GM12878 (cell line): ENCODE results near the gene RCOR2. TPM values are rescaled to one million over a fixed set of nuclear protein-coding genes. Genes with fewer than 3 reads are reported as not detected.
A peak's percentile ranks its signal among the peaks of the same experiment; 100 is the strongest.

Source experiments
- CEBPB ChIP-seq, 2 experiments: fragments of 150-350 bp in 1 of 2; IDR thresholded peaks; 2 replicates each; pipeline ENCODE4 v1.6.1; 2012 to 2014; ENCODE audit warnings: low read depth in 2 of 2, low read length in 2 of 2, borderline replicate concordance in 1 of 2, inconsistent platforms in 1 of 2
- CHD1 ChIP-seq: IDR thresholded peaks from 2 replicates; pipeline ENCODE4 v1.6.1; 2012; ENCODE audit warnings: low read depth, low read length, improper control_type of control experiment
- CREB1 ChIP-seq: IDR thresholded peaks from 2 replicates; pipeline ENCODE4 v1.6.1; 2012; ENCODE audit warnings: low read depth, mild to moderate bottlenecking, inconsistent platforms
- EZH2 ChIP-seq: IDR thresholded peaks from 2 replicates; pipeline ENCODE4 v1.6.1; 2012; ENCODE audit warnings: low read depth, mild to moderate bottlenecking, control low read depth, inconsistent platforms, low read length, borderline replicate concordance; ENCODE audit not compliant: control insufficient read depth
- NFYB ChIP-seq: IDR thresholded peaks from 2 replicates; pipeline ENCODE4 v1.6.1; 2011; ENCODE audit warnings: low read depth, mild to moderate bottlenecking, low read length, improper control_type of control experiment, moderate library complexity; ENCODE audit not compliant: insufficient read depth
- NR2C2 ChIP-seq: IDR thresholded peaks from 2 replicates; pipeline ENCODE4 v1.6.1; 2011; ENCODE audit warnings: borderline replicate concordance, low read depth; ENCODE audit not compliant: control insufficient read depth, insufficient read length
- PAX8 ChIP-seq: fragments of 450-650 bp; IDR thresholded peaks from 2 replicates; pipeline ENCODE4 v1.6.1; 2017; ENCODE audit warnings: mild to moderate bottlenecking, moderate library complexity
- RAD51 ChIP-seq: fragments of 450-650 bp; IDR thresholded peaks from 2 replicates; pipeline ENCODE4 v1.6.1; 2016; ENCODE audit warnings: moderate library complexity, mild to moderate bottlenecking, inconsistent platforms
- TBL1XR1 ChIP-seq: IDR thresholded peaks from 2 replicates; pipeline ENCODE4 v1.6.1; 2012; ENCODE audit warnings: low read depth, low read length, improper control_type of control experiment
- TCF3 ChIP-seq: IDR thresholded peaks from 2 replicates; pipeline ENCODE4 v1.6.1; 2012; ENCODE audit warnings: low read depth, mild to moderate bottlenecking, low read length, borderline replicate concordance; ENCODE audit not compliant: insufficient read depth
- YY1 ChIP-seq: IDR thresholded peaks from 2 replicates; pipeline ENCODE4 v1.6.1; 2011; ENCODE audit warnings: low read depth, mild to moderate bottlenecking, low read length
- ZSCAN29 ChIP-seq: fragments of 450-650 bp; IDR thresholded peaks from 2 replicates; pipeline ENCODE4 v1.6.1; 2017; ENCODE audit warnings: mild to moderate bottlenecking, moderate library complexity
- ZZZ3 ChIP-seq: IDR thresholded peaks from 2 replicates; pipeline ENCODE4 v1.6.1; 2011; ENCODE audit warnings: low read depth; ENCODE audit not compliant: control insufficient read depth, insufficient read length
- polyA plus RNA-seq, 11 experiments: library from polyadenylated mRNA; depleted of rRNA in 4 of 11; unstranded in 6 of 11; stranded (reverse) in 5 of 11; fragments of >200 nt; fragmentation: Nextera tagmentation in 4 of 11; fragmentation: Illumina TruSeq in 1 of 11; extraction: Ambion mirVana in 4 of 11; extraction: Trizol in 1 of 11; gene quantifications; 1 replicate in 1 of 11; 2 replicates in 10 of 11; pipeline versions ENCODE4 v1.2.1 to v1.2.3, GENCODE V29; 2011 to 2016; ENCODE audit warnings: inconsistent platforms in 2 of 11, missing spikeins in 2 of 11, low read depth in 1 of 11
- total RNA-seq, 4 experiments: library from RNA; depleted of rRNA in 3 of 4; stranded (reverse); fragments of >200 nt in 3 of 4; fragmentation: Illumina TruSeq in 1 of 4; extraction: Trizol in 1 of 4; gene quantifications; 2 replicates each; pipeline versions ENCODE4 v1.2.1 to v1.2.3, GENCODE V29; 2013 to 2021
- TF ChIP-seq, protein P1 (sequence below): IDR thresholded peaks from 2 replicates; pipeline ENCODE4 v1.6.1; 2012; ENCODE audit warnings: mild to moderate bottlenecking, low read depth, low read length
- TF ChIP-seq, protein P2 (sequence below): fragments of 450-650 bp; formaldehyde crosslinking; IDR thresholded peaks from 2 replicates; pipeline ENCODE4 v1.5.0; 2022; ENCODE audit warnings: mild to moderate bottlenecking, missing genetic modification characterization
- TF ChIP-seq, protein P3 (sequence below): IDR thresholded peaks from 2 replicates; pipeline ENCODE4 v1.6.1; 2012; ENCODE audit warnings: low read depth, low read length, improper control_type of control experiment
- TF ChIP-seq, protein P4 (sequence below): fragments of 450-650 bp; IDR thresholded peaks from 2 replicates; pipeline ENCODE4 v1.6.1; 2018; ENCODE audit warnings: mild to moderate bottlenecking, low read depth, moderate library complexity; ENCODE audit not compliant: partially characterized antibody
- TF ChIP-seq, protein P5 (sequence below): fragments of 150-350 bp; IDR thresholded peaks from 2 replicates; pipeline ENCODE4 v1.6.1; 2014; ENCODE audit warnings: mild to moderate bottlenecking, low read depth, low read length

The RCOR2 gene
- total and polyA plus RNA-seq, 10 of the 15 experiments (the other 5 are each of a cell fraction or from before 2014, with no cell fraction given): 0.06 to 0.32 (median 0.17) TPM; not detected in 5

DNA sequence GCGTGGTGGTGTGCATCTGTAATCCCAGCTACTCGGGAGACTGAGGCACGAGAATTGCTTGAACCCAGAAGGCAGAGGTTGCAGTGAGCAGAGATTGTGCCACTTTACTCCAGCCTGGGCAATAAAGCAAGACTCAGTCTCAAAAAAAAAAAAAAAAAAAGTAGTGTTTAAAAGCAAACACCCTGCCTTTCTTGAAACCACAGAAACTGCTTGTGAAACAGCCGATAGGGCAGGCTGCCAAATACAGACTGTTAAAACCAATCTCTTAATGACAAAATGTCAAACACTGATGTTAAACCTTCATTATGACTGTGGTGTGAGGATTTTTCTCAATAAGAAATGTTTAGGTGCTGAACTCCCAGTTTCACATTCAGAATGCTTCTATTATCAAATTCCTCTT is 50.8 kb downstream of the RCOR2 start (continued):
- TF ChIP-seq, protein P1, sequence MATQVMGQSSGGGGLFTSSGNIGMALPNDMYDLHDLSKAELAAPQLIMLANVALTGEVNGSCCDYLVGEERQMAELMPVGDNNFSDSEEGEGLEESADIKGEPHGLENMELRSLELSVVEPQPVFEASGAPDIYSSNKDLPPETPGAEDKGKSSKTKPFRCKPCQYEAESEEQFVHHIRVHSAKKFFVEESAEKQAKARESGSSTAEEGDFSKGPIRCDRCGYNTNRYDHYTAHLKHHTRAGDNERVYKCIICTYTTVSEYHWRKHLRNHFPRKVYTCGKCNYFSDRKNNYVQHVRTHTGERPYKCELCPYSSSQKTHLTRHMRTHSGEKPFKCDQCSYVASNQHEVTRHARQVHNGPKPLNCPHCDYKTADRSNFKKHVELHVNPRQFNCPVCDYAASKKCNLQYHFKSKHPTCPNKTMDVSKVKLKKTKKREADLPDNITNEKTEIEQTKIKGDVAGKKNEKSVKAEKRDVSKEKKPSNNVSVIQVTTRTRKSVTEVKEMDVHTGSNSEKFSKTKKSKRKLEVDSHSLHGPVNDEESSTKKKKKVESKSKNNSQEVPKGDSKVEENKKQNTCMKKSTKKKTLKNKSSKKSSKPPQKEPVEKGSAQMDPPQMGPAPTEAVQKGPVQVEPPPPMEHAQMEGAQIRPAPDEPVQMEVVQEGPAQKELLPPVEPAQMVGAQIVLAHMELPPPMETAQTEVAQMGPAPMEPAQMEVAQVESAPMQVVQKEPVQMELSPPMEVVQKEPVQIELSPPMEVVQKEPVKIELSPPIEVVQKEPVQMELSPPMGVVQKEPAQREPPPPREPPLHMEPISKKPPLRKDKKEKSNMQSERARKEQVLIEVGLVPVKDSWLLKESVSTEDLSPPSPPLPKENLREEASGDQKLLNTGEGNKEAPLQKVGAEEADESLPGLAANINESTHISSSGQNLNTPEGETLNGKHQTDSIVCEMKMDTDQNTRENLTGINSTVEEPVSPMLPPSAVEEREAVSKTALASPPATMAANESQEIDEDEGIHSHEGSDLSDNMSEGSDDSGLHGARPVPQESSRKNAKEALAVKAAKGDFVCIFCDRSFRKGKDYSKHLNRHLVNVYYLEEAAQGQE: no peak
- TF ChIP-seq TCF3 (no peak), RAD51 (peak; percentile 29; the same call in 1 of the 2 replicates), EZH2 (no peak), CREB1 (no peak), PAX8 (no peak; the same call in 1 of the 2 replicates), CEBPB (IDR thresholded peaks at IDR 0.05; ENCODE audit: borderline replicate concordance in 1 of 2, low read depth in 2 of 2, low read length in 2 of 2) (no peak), YY1 (no peak), NFYB (no peak), ZSCAN29 (no peak), TBL1XR1 (no peak), CHD1 (no peak), NR2C2 (no peak), ZZZ3 (no peak)
- TF ChIP-seq, protein P2, sequence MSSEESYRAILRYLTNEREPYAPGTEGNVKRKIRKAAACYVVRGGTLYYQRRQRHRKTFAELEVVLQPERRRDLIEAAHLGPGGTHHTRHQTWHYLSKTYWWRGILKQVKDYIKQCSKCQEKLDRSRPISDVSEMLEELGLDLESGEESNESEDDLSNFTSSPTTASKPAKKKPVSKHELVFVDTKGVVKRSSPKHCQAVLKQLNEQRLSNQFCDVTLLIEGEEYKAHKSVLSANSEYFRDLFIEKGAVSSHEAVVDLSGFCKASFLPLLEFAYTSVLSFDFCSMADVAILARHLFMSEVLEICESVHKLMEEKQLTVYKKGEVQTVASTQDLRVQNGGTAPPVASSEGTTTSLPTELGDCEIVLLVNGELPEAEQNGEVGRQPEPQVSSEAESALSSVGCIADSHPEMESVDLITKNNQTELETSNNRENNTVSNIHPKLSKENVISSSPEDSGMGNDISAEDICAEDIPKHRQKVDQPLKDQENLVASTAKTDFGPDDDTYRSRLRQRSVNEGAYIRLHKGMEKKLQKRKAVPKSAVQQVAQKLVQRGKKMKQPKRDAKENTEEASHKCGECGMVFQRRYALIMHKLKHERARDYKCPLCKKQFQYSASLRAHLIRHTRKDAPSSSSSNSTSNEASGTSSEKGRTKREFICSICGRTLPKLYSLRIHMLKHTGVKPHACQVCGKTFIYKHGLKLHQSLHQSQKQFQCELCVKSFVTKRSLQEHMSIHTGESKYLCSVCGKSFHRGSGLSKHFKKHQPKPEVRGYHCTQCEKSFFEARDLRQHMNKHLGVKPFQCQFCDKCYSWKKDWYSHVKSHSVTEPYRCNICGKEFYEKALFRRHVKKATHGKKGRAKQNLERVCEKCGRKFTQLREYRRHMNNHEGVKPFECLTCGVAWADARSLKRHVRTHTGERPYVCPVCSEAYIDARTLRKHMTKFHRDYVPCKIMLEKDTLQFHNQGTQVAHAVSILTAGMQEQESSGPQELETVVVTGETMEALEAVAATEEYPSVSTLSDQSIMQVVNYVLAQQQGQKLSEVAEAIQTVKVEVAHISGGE (CRISPR knock-in tag): no peak
- TF ChIP-seq, protein P3, sequence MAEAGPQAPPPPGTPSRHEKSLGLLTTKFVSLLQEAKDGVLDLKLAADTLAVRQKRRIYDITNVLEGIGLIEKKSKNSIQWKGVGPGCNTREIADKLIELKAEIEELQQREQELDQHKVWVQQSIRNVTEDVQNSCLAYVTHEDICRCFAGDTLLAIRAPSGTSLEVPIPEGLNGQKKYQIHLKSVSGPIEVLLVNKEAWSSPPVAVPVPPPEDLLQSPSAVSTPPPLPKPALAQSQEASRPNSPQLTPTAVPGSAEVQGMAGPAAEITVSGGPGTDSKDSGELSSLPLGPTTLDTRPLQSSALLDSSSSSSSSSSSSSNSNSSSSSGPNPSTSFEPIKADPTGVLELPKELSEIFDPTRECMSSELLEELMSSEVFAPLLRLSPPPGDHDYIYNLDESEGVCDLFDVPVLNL: no peak
- TF ChIP-seq, protein P4, sequence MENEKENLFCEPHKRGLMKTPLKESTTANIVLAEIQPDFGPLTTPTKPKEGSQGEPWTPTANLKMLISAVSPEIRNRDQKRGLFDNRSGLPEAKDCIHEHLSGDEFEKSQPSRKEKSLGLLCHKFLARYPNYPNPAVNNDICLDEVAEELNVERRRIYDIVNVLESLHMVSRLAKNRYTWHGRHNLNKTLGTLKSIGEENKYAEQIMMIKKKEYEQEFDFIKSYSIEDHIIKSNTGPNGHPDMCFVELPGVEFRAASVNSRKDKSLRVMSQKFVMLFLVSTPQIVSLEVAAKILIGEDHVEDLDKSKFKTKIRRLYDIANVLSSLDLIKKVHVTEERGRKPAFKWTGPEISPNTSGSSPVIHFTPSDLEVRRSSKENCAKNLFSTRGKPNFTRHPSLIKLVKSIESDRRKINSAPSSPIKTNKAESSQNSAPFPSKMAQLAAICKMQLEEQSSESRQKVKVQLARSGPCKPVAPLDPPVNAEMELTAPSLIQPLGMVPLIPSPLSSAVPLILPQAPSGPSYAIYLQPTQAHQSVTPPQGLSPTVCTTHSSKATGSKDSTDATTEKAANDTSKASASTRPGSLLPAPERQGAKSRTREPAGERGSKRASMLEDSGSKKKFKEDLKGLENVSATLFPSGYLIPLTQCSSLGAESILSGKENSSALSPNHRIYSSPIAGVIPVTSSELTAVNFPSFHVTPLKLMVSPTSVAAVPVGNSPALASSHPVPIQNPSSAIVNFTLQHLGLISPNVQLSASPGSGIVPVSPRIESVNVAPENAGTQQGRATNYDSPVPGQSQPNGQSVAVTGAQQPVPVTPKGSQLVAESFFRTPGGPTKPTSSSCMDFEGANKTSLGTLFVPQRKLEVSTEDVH: peak; percentile 26
- TF ChIP-seq, protein P5, sequence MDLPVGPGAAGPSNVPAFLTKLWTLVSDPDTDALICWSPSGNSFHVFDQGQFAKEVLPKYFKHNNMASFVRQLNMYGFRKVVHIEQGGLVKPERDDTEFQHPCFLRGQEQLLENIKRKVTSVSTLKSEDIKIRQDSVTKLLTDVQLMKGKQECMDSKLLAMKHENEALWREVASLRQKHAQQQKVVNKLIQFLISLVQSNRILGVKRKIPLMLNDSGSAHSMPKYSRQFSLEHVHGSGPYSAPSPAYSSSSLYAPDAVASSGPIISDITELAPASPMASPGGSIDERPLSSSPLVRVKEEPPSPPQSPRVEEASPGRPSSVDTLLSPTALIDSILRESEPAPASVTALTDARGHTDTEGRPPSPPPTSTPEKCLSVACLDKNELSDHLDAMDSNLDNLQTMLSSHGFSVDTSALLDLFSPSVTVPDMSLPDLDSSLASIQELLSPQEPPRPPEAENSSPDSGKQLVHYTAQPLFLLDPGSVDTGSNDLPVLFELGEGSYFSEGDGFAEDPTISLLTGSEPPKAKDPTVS: no peak
